H54 (cell line): ENCODE data around the gene FAM20B.
"Not testable (repeated sequence)": the region's sequence is repeated elsewhere in the genome, so short reads cannot be mapped to it uniquely, and the experiment has no call there.

Source experiments
- DNase-seq: peaks from one replicate; pipeline ENCODE4 v3.0.0; 2011; ENCODE audit warnings: low spot score, mixed read lengths; ENCODE audit not compliant: insufficient read length
- FAIRE-seq: peaks from 3 replicates; lab custom pipeline; 2011; peaks lifted over from hg19 to GRCh38; lab: Jason Lieb, UNC
- POLR2A ChIP-seq: IDR thresholded peaks from 2 replicates; pipeline ENCODE4 v1.6.1; 2011; ENCODE audit warnings: low read depth, mild to moderate bottlenecking, low read length

Gene FAM20B

DNA sequence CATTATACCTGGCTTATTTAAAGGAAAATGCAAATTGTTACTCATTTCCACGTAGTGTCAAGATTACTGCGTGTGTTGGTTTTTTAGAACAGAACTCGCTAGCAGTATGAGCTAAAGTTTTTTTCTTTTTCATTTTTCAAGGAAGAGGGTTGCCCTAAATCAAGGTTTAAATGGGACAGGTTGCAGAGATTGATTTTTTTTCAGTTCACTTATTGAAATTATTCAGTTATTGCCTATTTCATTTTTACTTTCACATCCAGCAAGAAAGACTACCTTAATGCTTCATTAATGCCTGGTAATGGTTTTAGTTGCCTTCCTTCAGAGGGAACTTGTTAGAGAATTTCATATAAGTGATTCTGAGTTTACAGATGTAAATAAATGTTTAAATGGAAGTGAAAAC, 5.6 kb downstream of the FAM20B start:
- DNase-seq, result no peak
- no peak for FAIRE-seq
- no peak for TF ChIP-seq POLR2A

DNA sequence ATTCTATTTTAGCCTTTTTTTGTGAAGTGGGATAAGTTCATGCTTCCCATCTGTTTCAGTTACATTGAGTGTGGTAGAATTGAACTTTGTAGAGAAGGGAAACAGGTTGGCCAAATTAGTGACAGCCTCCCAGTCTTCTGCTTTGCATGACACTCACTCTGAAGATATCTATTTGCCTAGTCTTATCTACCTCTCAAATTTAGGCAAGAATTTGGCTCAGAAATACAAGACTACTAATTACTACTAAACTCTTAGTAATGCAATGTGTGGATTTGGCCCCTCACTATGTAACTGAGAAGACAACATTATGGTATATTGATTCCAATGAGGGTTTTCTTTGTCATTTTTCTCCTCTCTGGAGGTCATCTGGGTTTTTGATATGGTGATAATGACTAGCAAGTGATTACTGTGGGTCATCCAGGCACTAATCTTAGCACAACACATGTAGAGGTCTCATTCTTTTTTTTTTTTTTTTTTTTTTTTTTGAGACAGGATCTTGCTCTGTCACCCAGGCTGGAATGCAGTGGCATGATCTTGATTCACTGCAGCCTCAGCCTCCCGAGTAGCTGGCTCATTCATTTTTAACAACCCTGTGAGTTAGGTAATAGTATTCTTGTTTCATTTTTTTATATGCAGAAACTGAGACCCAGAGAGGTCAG, 6.3 kb downstream of the FAM20B start:
- TF ChIP-seq POLR2A, result no peak
- no peak for DNase-seq
- FAIRE-seq, result no peak

DNA sequence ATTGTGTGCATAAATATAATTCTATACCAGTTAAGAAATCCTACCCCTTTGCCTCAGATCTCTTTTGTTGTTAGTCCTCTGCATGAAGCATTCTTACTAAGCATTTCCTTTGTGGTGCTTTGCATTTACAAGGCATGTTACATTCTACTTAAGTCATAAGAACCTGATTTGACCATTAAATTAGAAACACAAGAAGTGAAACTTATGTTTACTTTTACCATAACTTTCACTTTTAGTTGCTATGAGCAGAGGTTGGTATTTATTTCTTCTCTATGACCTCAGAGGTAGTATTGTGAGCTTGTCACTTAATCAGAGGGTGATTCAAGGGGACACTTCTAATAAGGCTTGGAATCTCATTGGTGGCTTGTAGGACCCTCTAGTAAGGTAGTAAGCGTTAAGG, 9.0 kb downstream of the FAM20B start:
- FAIRE-seq, result no peak
- no peak for TF ChIP-seq POLR2A
- DNase-seq, result no peak

DNA sequence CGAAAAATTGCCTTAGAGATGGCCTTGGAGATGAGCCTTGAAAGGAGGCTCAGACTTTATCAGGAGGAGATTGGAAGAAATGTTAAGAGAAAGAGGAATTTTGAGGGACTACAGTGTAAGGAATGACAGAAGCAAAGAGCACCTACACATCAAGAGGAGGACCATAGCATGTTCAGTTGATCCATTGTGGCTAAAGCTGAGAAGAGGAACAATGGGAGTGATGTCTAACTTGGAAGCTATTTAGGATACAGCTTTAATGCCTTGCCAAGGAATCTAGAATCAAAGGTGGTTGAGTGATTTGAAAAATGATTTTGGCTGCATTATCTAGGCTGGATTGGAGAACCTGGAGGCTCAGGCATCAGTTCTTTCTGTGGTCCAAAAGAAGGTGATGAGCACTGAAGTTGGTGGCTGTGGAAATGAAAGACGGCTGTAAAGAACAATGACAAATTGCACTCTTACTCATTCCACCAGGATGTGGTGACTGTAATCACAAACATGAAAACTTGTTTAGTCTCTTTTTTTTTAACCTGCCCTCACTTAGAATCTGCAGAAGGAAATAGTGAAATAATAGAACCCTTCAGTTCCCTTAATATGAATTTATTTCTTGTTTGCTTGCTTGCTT, 11.3 kb downstream of the FAM20B start:
- FAIRE-seq (no peak), DNase-seq (no peak)
- no peak for TF ChIP-seq POLR2A

DNA sequence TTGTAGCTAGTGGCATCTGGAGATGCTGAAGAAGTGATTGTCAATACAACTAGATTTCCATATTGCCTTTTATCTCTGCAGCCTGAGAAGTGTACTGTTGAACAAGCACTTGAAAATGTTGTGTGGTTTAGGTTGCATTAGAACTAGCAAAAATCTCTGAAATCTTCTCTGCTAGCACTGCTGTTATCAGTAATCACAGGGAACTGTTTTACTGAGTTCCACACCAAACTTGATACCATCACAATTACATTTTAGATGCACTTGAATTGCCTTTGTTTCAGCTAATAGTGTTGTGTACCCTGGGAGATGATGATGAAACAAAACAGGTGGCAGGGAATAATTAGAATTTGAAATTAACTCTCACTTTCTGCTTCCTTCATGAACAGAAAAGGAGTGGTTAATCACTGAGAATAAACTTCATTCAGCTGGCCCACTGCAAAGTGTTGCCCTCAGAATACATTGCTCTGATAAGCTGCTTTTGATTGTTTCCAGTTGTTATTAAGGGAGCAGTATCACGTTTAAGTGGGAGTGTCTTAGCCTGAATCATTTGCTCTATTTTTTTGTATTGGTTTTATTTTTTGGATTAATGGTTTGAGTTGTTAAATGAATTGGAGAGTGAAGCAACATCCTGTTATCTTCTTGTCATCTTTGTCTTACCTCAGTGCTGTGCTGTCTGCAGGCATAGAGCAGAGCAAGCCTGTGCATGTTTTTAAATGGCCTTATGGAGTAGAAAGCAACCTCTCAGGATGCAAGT, 13.0 kb downstream of the FAM20B start:
- FAIRE-seq (no peak), DNase-seq (no peak)
- no peak for TF ChIP-seq POLR2A

DNA sequence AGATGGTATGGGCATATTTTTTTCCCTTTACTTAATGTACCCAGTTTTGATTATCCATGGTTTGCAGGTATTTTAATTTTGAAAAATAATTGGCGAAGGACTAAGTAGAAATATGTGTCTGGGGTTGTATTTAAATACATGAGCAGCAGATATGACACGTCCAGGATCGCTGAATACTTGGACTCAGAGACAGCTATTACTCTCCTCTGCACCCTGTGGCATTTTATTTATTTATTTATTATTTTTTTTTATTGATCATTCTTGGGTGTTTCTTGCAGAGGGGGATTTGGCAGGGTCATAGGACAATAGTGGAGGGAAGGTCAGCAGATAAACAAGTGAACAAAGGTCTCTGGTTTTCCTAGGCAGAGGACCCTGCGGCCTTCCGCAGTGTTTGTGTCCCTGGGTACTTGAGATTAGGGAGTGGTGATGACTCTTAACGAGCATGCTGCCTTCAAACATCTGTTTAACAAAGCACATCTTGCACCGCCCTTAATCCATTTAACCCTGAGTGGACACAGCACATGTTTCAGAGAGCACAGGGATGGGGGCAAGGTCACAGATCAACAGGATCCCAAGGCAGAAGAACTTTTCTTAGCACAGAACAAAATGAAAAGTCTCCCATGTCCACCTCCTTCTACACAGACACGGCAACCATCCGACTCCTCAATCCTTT, 13.9 kb downstream of the FAM20B start:
- not testable (repeated sequence) for FAIRE-seq, DNase-seq

DNA sequence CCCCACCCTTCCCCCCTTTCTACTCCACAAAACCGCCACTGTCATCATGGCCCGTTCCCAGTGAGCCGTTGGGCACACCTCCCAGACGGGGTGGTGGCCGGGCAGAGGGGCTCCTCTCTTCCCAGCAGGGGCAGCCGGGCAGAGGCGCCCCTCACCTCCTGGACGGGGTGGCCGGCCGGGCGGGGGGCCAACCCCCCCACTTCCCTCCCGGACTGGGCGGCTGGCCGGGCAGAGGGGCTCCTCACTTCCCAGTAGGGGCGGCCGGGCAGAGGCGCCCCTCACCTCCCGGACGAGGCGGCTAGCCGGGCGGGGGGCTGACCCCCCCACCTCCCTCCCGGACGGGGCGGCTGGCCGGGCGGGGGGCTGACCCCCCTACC, 14.5 kb downstream of the FAM20B start:
- DNase-seq, FAIRE-seq: not testable (repeated sequence)

DNA sequence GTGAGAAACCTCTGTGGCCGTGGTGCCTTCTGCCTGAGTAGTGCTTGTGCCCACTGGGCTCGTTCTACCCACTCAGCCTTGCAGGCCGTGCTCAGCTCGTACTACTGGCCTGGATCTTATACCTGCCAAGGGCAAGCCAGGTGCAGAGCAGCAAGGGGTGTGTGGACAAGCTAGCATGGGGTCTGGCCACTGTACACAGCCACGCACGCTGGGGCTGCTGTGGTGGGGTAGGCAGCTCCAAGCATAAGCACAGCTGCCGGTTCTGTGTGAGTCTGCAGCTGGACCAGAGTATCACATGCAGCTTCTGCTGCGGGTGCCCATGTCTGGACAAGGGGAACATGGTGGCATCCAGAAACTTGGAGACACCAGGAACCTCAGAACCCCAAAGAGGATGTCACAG, 16.4 kb downstream of the FAM20B start:
- no peak for TF ChIP-seq POLR2A
- DNase-seq (no peak), FAIRE-seq (no peak)

DNA sequence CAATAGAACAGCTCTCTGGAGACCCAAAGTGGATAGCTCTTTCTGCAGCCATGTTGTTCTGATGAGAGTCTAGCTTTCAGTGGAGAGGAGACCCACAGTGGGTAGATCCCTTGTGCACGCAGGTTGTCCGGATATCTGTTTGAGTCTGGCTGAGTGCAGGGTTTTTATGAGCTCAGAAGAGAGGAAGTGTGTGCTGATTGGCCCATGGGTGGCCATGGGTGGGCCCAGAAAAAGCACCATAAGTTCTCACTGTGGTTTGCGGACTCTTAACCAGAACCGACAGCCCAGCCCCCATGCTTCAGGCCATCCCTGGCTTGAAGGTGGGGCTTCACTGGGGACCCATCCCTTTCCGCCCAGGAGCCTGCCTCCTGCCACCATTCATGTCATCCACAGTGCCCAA, 17.0 kb downstream of the FAM20B start:
- TF ChIP-seq POLR2A, result no peak
- FAIRE-seq (no peak), DNase-seq (no peak)

DNA sequence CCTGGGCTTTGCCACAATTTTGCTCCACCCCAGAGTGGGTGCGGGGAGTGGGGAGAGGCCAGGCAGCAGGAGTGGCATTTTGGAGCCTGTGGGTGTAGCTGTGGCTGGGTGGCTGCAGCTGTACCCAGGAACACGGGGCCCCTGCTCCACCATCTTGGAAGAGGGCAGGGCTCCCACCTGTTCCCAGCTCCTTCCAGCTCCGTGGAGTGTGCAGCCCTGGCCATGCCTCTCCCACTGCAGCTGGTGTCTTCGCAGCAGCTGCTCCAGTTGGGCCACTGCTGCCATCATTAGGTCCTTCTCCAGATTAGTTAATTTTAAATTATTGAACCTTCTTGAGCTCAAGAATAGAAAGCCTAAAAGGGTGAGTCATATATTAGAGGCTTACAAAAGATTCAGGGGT, 17.6 kb downstream of the FAM20B start:
- no peak for TF ChIP-seq POLR2A
- FAIRE-seq (no peak), DNase-seq (no peak)

DNA sequence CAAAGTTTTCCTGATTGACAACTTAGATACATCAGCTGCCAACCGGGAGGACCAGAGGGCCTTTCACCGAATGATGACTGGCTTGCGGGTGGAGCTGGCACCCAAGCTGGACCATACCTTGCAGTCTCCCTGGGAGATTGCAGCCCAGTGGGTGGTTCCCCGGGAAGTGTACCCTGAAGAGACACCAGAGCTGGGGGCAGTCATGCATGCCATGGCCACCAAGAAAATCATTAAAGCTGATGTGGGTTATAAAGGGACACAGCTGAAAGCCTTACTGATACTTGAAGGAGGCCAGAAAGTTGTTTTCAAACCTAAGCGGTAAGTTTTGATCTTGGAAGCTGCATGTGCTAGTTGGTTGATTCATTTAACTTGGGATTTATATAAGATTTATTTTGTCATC, 18.2 kb downstream of the FAM20B start:
- no peak for DNase-seq
- no peak for FAIRE-seq
- TF ChIP-seq POLR2A, result no peak

DNA sequence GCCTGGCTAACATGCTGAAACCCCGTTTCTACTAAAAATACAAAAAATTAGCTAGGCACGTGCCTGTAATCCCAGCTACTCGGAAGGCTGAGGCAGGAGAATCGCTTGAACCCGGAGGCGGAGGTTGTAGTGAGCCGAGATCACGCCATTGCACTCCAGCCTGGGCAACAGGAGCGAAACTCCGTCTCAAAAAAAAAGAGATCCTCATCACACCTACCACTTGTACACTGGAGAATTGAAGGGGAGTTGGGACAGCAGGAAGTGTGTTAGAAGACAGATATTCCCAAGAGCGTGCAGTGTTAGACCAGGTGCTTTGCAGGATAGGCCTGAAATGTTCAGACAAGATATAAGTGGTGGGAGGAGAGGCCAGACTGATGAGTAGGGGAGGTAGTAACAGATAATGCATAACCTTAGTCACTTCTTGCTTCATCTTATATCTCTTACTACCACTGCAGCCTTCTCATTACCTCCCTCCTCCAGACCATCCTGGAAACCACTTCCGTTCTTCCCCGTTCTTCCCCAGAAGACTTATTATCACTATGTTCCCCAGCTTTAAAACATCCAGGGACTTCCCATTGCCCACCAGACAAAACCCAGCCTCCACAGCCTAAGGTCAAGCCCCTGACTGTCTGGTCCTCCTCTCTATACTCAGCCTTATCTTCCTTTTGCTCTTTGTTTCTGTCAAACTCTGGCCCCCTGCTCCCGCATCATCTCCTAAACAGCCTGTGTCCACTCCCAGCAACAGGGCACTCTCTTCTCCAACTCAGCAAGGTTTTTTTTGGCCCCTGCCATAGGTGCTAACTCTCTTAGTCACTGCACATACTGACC, 21.3 kb downstream of the FAM20B start:
- FAIRE-seq, result no peak
- DNase-seq, result no peak
- no peak for TF ChIP-seq POLR2A

DNA sequence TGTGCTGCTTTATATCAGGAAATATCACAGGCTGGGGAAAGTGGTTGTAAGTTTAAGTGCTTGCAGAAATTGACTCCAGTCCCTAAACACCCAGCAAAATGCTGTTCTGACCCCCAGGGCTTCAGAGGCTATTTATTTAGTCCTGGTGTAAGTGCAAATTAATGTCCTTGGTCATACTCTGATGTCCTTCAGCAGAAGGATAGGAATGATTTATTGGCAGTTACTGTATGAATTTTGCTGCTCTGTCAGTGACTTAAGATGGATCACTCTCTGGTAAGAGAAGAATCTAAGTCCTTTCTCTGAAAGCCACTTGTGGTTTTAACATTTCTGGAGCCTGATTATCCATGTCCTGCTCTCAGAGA, 21.9 kb downstream of the FAM20B start:
- DNase-seq (no peak), FAIRE-seq (no peak)
- TF ChIP-seq POLR2A, result no peak

DNA sequence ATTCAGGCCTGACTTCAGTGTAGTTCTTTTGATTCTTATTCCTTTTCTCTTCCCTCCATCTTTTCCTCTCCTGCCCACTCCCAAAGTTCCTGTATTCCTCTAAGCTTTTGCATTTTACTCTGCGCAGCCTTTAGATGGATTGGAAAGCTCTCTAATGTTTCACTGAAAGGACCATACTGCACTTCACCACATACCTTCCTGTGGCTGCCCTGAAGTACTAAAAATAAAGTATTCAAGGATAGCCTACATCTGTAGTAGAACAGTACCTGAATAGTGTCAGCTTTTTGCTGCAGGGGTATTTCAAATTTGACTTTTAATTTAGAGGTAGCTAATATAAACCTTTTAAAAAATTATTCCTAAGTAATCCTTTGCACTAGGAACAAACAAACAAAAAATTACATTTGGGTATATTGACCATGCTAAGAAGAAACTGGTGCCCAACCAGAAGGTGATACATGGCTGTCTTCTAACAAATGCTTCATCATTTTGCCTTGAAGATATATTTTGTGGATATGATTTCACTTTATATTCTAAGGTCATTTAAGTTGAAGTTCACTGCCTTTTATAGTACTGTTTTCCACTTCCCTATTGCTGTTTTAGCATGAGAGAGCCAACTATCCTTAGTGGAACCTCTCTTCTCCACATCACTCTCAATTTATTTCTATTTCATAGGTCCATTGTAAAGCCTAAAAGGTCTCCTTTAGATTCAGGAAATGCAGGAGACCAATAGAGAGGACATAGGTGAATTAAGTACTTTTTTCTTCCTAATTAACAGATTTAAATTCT, 22.8 kb downstream of the FAM20B start:
- DNase-seq, result no peak
- no peak for TF ChIP-seq POLR2A
- no peak for FAIRE-seq
